Sigmoid colon (tissue), 4 donors: Measurements from ENCODE around the gene DBX1.

Experiments
- CTCF ChIP-seq, 4 experiments: fragments of 450-650 bp in 3 of 4; fragments of 200-600 bp in 1 of 4; IDR thresholded peaks; one replicate each; pipeline ENCODE4 v1.5.1; 2016 to 2019; ENCODE audit warnings: antibody characterized with exemption in 4 of 4, mild to moderate bottlenecking in 3 of 4, moderate library complexity in 2 of 4
- POLR2A ChIP-seq, 2 donors: fragments of 450-650 bp; IDR thresholded peaks; one replicate each; pipeline ENCODE4 v1.6.1; 2016; ENCODE audit warnings: antibody characterized with exemption in 2 of 2, mild to moderate bottlenecking in 2 of 2, moderate library complexity in 2 of 2
- POLR2AphosphoS5 ChIP-seq, 4 donors: sonication (generic); formaldehyde crosslinking; IDR thresholded peaks; one replicate each; pipeline ENCODE4 v1.6.1; 2017; ENCODE audit warnings: antibody characterized with exemption in 4 of 4

- no peak for TF ChIP-seq POLR2A (IDR thresholded peaks at IDR 0.05)
- no peak for TF ChIP-seq CTCF (IDR thresholded peaks at IDR 0.05)
- no peak for TF ChIP-seq POLR2AphosphoS5 (IDR thresholded peaks at IDR 0.05)
Measured at GRCh38 chr11:20118209-20118608, 42.1 kb downstream of the DBX1 start.
